Activated B cell treated with CpG ODN at 0.5 μM for 24 hours (primary cell): ENCODE results near the gene HIVEP1. TPM values are rescaled to one million over a fixed set of nuclear protein-coding genes. Genes with fewer than 3 reads are reported as not detected.

Source experiments
- ATAC-seq: fragments of 200-7000 bp; cut with Tn5 transposase; one replicate; pipeline ENCODE4 v1.10.0; 2021; ENCODE audit warnings: low read depth, mild to moderate bottlenecking, moderate library complexity
- CTCF ChIA-PET: fragments of 350-600 bp; sonication (Branson Sonifier 250); formaldehyde crosslinking; loops from one replicate; lab custom pipeline; 2021; ENCODE audit warnings: antibody characterized with exemption; lab: Charles Lee
- POLR2A ChIA-PET: fragments of 350-600 bp; sonication (Branson Sonifier 250); formaldehyde crosslinking; loops from one replicate; lab custom pipeline; 2021; ENCODE audit warnings: antibody characterized with exemption; lab: Charles Lee
- DNase-seq: peaks from one replicate; pipeline ENCODE4 v3.0.0; 2022
- H3K27ac Mint-ChIP-seq: one replicate; pipeline ENCODE4 v1.8.0; 2020; ENCODE audit warnings: mixed read lengths
- H3K27me3 Mint-ChIP-seq: one replicate; pipeline ENCODE4 v1.8.0; 2021; ENCODE audit warnings: mixed read lengths
- H3K36me3 Mint-ChIP-seq: one replicate; pipeline ENCODE4 v1.8.0; 2021; ENCODE audit warnings: low read depth, mixed read lengths
- H3K4me1 Mint-ChIP-seq: one replicate; pipeline ENCODE4 v1.8.0; 2021; ENCODE audit warnings: mixed read lengths
- H3K4me3 Mint-ChIP-seq: one replicate; pipeline ENCODE4 v1.8.0; 2020; ENCODE audit warnings: mild to moderate bottlenecking, mixed read lengths
- H3K9me3 Mint-ChIP-seq: one replicate; pipeline ENCODE4 v1.8.0; 2020; ENCODE audit warnings: mixed read lengths
- CTCF ChIP-seq: fragments of 200-600 bp; IDR thresholded peaks from one replicate; pipeline ENCODE4 v1.8.0; 2022; ENCODE audit warnings: antibody characterized with exemption, mild to moderate bottlenecking
- intact Hi-C: fragments of 100-400 bp; cut with micrococcal nuclease; formaldehyde crosslinking; loops from one replicate; pipeline ENCODE4 v1.15.1; 2024
- total RNA-seq: library from RNA; stranded (reverse); gene quantifications from 2 replicates; pipeline ENCODE4 v1.2.3, GENCODE V29; 2022

The HIVEP1 gene
- total RNA-seq, 1 donor from 2014 or later = 91.0 TPM

- peak; percentile 58 for ATAC-seq
- Mint-ChIP-seq H3K4me3 (peak overlapping the region; percentile 71), H3K27ac (peak overlapping the region; percentile 94), H3K9me3 (no peaks in the 10 kb centered on the region), H3K36me3 (peaks cover 8% of the 10 kb centered on the region), H3K27me3 (no peaks in the 10 kb centered on the region), H3K4me1 (peaks cover 53% of the 10 kb centered on the region)
- intact Hi-C loops = loop anchor here (2.0 kb wide), 1 partner anchor 17 kb away; no protein-coding TSS in a partner anchor
- CTCF ChIA-PET = interaction anchor here (1.0 to 2.0 kb wide), 10 partner anchors 8 to 240 kb away, joined by 3 to 8 read pairs (median 4); no protein-coding TSS in a partner anchor
- no peak for DNase-seq
- TF ChIP-seq CTCF = no peak
- POLR2A ChIA-PET = interaction anchor here (0.6 to 2.4 kb wide), 16 partner anchors 9 to 366 kb away, joined by 3 to 39 read pairs (median 4); partner anchors contain the start of gene HIVEP1
These were observed 53.4 kb downstream of the HIVEP1 start for GRCh38 chr6:12065321-12066140.

- Mint-ChIP-seq H3K4me1 (peaks cover 53% of the 10 kb centered on the region), H3K4me3 (peak overlapping the region; percentile 71), H3K9me3 (no peaks in the 10 kb centered on the region), H3K27me3 (no peaks in the 10 kb centered on the region), H3K36me3 (peaks cover 8% of the 10 kb centered on the region), H3K27ac (peak overlapping the region; percentile 94)
- no peak for TF ChIP-seq CTCF
- intact Hi-C loops = no loop called here
- ChIA-PET CTCF (interaction anchor here (1.0 to 1.9 kb wide), 8 partner anchors 9 to 241 kb away, joined by 3 to 8 read pairs (median 4); no protein-coding TSS in a partner anchor), POLR2A (interaction anchor here (0.7 to 2.4 kb wide), 11 partner anchors 9 to 167 kb away, joined by 3 to 39 read pairs (median 7); partner anchors contain the start of gene HIVEP1)
- ATAC-seq (no peak), DNase-seq (no peak)
These were observed 54.2 kb downstream of the HIVEP1 start for GRCh38 chr6:12066297-12066696.

GRCh38 chr6:12068899-12069557 lies 56.9 kb downstream of the HIVEP1 start:
- peaks cover 54% of the 10 kb centered on the region for H3K4me1 Mint-ChIP-seq
- H3K4me3 Mint-ChIP-seq = no peak overlapping the region
- H3K27ac Mint-ChIP-seq = no peak overlapping the region
- DNase-seq (no peak), ATAC-seq (no peak)
- peaks cover 8% of the 10 kb centered on the region for H3K36me3 Mint-ChIP-seq
- no peak for TF ChIP-seq CTCF
- ChIA-PET POLR2A (no interaction called here), CTCF (no interaction called here)
- intact Hi-C loops = no loop called here
- no peaks in the 10 kb centered on the region for H3K27me3 Mint-ChIP-seq
- no peaks in the 10 kb centered on the region for H3K9me3 Mint-ChIP-seq

GRCh38 chr6:12069891-12070529 lies 57.9 kb downstream of the HIVEP1 start:
- H3K4me1 Mint-ChIP-seq = peaks cover 46% of the 10 kb centered on the region
- DNase-seq (no peak), ATAC-seq (no peak)
- CTCF ChIA-PET = no interaction called here
- no peak overlapping the region for H3K27ac Mint-ChIP-seq
- peaks cover 8% of the 10 kb centered on the region for H3K36me3 Mint-ChIP-seq
- TF ChIP-seq CTCF = no peak
- H3K9me3 Mint-ChIP-seq = no peaks in the 10 kb centered on the region
- H3K27me3 Mint-ChIP-seq = no peaks in the 10 kb centered on the region
- POLR2A ChIA-PET = interaction anchor here (1.0 kb wide), 1 partner anchor 57 kb away, joined by 3 read pairs; no protein-coding TSS in a partner anchor
- H3K4me3 Mint-ChIP-seq = no peak overlapping the region
- intact Hi-C loops = loop anchor here (2.0 kb wide), 1 partner anchor 57 kb away; the partner anchor contains the start of gene HIVEP1
